GM13976 (cell line): ENCODE results near the gene INPP5J.

ENCODE experiments used
- DNase-seq: peaks from one replicate; pipeline ENCODE4 v3.0.0; 2012; ENCODE audit warnings: low spot score
- in situ Hi-C: fragments of 300-500 bp; cut with MboI; formaldehyde crosslinking; loops from one replicate; pipeline ENCODE4 v1.12.0; 2022; ENCODE audit warnings: low sequenced_read_pairs, mixed read lengths, inconsistent platforms; ENCODE audit not compliant: unreplicated experiment
- TF ChIP-seq, protein P1 (sequence below): IDR thresholded peaks from 2 replicates; pipeline ENCODE4 v1.5.1; 2012; ENCODE audit warnings: borderline replicate concordance, mild to moderate bottlenecking; ENCODE audit not compliant: insufficient read depth; ENCODE audit errors: extremely low read depth, missing control alignments, control extremely low read depth

The INPP5J gene

DNA sequence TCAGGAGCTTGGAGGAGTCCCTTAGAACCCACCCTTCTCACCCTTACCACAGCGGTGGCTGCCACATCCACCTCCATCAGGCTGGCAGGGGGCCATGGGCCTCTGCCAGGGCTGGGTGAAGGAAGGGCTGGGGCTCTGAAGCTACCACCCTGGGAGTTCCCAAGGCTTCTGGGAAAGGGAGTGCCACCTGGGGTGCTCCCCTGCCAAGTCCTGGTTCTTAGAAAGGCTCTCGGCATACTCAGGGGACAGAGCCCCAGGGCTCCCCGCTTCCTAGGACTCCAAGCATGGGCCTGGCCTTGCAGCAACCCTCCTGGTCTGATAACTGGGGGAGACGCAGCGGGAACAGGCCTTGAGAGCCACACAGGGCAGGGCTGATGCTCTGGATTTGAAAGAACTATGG, 18.0 kb downstream of the INPP5J start:
- peak; percentile 27 for DNase-seq
- TF ChIP-seq, protein P1, sequence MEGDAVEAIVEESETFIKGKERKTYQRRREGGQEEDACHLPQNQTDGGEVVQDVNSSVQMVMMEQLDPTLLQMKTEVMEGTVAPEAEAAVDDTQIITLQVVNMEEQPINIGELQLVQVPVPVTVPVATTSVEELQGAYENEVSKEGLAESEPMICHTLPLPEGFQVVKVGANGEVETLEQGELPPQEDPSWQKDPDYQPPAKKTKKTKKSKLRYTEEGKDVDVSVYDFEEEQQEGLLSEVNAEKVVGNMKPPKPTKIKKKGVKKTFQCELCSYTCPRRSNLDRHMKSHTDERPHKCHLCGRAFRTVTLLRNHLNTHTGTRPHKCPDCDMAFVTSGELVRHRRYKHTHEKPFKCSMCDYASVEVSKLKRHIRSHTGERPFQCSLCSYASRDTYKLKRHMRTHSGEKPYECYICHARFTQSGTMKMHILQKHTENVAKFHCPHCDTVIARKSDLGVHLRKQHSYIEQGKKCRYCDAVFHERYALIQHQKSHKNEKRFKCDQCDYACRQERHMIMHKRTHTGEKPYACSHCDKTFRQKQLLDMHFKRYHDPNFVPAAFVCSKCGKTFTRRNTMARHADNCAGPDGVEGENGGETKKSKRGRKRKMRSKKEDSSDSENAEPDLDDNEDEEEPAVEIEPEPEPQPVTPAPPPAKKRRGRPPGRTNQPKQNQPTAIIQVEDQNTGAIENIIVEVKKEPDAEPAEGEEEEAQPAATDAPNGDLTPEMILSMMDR, result no peak
- in situ Hi-C loops, result no loop called here

DNA sequence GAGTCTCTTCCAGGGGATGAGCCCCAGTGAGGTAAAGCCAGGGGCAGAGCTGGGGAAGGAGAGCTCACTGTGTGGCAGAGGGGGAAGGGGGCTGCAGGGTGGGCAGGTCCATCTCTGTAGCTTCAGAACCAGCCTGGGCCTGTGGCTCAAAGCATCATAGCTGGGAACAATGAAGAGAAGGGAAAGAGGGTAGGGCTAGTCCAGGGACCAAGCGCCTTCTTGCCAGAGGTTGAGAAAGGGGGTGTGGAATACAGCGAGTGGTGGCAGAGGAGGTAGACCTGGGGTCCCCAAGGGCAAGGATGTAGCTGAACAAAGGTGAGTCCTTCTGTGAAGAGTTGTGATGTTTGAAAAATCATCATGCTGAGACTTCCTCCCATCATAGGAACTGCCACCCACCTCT, 18.8 kb downstream of the INPP5J start:
- in situ Hi-C loops, result no loop called here
- no peak for DNase-seq

DNA sequence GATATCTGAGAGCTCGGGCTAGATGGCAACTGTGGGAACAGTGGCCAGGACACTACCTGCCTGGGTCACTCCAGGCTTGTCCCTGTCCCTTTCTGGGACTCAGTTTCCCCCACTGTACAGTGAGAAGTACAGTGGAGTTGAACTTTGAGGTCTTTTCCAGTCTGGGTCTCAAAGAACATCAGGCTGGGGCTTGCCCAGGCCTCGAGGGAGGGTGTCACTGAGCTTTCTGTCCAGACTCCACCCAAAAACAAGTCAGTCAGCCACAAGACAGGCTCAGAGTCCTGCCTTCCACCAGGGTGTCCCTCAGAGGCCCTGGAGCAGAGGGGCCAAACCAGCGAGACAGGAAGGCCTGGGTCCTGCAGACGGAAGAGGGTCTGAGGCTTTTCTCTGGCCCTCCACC, 19.5 kb downstream of the INPP5J start:
- in situ Hi-C loops, result no loop called here
- TF ChIP-seq, protein P1, result no peak
- DNase-seq, result no peak

More for the DNA sequence above, 18.8 kb downstream of the INPP5J start:
- TF ChIP-seq, protein P1, result no peak

DNA sequence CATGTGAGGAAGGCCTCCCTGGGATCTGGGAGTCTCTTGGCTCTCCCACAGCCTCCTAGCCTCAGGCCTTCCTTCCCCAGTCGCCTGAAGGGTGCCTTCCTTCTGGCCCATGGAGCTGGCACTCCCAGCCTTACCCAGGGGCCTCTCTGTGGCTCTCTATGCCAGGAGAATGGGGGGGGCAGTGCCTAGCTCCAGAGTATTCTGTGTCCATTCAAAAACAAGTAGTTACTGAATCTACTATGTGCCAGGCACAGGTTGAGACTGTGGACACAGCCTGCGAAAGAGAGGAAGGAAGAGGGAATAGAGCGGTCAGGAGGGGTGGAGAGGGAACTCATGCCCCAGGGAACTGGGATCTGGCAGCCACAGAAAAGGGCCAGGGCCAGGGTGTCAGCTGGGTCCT, 20.3 kb downstream of the INPP5J start:
- in situ Hi-C loops, result no loop called here
- TF ChIP-seq, protein P1, result no peak
- peak; percentile 17 for DNase-seq

DNA sequence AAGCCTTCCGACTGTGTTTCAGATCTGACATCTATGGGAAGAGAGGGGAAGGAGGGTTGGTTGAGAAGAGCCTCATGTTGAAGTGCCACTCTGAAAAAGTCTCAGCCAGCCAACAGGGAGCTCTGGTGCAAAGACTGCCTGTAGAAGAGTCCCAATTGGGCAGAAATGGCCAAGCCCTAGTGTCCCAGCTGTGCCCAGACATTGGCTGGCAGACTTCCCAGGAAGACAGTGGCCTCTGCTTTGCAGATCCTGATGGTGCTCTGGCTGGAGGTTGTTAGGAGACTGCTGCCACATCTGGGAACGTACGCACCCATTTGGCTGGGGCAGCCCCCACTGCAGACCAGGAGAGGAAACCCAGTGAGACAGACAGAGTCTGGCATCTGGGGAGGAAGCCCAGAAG, 20.8 kb downstream of the INPP5J start:
- in situ Hi-C loops, result no loop called here
- TF ChIP-seq, protein P1, result no peak
- DNase-seq, result no peak

DNA sequence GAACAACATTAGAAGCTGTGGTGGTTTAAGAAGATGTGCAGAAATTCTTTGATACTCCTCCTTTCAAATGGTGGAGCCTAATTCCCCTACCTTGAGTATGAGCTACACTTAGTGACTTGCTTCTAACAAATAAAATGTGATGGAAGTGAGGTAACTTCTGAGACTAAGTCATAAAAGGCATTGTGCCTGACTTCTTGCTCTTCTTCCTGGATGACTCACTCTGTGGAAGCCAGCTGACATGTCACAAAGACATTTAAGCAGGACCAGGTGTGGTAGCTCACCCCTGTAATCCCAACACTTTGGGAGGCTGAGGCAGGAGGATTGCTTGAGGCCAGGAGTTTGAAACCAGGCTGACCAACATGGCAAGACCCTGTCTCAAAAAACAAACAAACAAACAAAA, 21.5 kb downstream of the INPP5J start:
- peak; percentile 23 for DNase-seq

More for the DNA sequence above, 21.5 kb downstream of the INPP5J start:
- TF ChIP-seq, protein P1, result no peak
- in situ Hi-C loops, result no loop called here
